ENCODE data around the gene DTNB.

The DTNB gene

DNA sequence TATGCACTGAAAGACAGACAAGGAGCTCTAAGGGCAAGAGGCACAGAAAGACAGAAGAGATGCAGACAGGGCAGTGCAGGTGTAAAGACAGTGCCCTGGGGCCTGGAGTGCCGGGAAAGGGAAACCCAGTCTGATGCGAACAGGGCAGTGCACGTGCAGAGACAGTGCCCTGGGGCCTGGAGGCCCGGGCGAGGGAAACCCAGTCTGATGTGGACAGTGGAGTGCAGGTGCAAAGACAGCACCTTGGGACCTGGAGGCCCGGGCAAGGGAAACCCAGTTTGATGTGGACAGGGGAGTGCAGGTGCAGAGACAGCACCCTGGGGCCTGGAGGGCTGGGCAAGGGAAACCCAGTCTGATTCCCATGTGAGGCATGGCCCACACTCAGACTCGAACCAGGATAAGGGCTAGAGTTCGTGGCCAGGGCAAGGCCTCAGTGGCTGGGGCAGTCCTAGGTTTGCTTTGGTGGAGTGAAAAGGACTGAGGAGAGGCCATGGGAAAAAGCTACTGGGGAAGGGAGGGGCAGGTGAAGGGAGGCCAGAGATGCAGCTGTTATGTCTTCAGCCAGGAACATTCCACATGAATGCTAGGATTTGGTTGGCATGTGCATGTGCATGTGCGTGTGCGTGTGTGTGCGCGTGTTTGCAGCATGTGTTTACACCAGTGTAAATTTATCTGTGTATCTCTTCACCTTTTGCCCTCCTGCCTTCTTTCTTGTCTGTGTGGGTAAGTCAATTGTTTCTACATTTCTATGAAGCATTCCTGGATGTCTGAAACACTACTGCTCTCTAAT, 292.6 kb downstream of the DTNB start:
- TF ChIP-seq ZBTB7A (IDR thresholded peaks at IDR 0.05; ENCODE audit: low read depth): no peak
- no peak for TF ChIP-seq RAD21 (IDR thresholded peaks at IDR 0.05; ENCODE audit: low read depth)
- TF ChIP-seq TEAD4 (IDR thresholded peaks at IDR 0.05): no peak
- no peak for TF ChIP-seq EGR1 (IDR thresholded peaks at IDR 0.05)
- no peak for TF ChIP-seq FOXM1 (IDR thresholded peaks at IDR 0.05; ENCODE audit: borderline replicate concordance, low read depth)
- TF ChIP-seq, protein P1, sequence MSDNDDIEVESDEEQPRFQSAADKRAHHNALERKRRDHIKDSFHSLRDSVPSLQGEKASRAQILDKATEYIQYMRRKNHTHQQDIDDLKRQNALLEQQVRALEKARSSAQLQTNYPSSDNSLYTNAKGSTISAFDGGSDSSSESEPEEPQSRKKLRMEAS (IDR thresholded peaks at IDR 0.05): no peak
- TF ChIP-seq TCF12 (IDR thresholded peaks at IDR 0.05; ENCODE audit: low read depth): no peak
- TF ChIP-seq CEBPB (IDR thresholded peaks at IDR 0.05): no peak

- no peak for TF ChIP-seq TEAD4 (IDR thresholded peaks at IDR 0.05)
- TF ChIP-seq CEBPB (IDR thresholded peaks at IDR 0.05): no peak
- no peak for TF ChIP-seq NFIC (IDR thresholded peaks at IDR 0.05)
- TF ChIP-seq CREB1 (IDR thresholded peaks at IDR 0.05; ENCODE audit: low read depth): no peak
- TF ChIP-seq TCF12 (IDR thresholded peaks at IDR 0.05; ENCODE audit: low read depth): no peak
- no peak for TF ChIP-seq FOXM1 (IDR thresholded peaks at IDR 0.05; ENCODE audit: borderline replicate concordance, low read depth)
- no peak for TF ChIP-seq TAF1 (IDR thresholded peaks at IDR 0.05; ENCODE audit: low read depth)
- no peak for TF ChIP-seq USF1 (IDR thresholded peaks at IDR 0.05)
- TF ChIP-seq, protein P1 (IDR thresholded peaks at IDR 0.05): no peak
- TF ChIP-seq EP300 (IDR thresholded peaks at IDR 0.05; ENCODE audit: borderline replicate concordance): no peak
- TF ChIP-seq REST (IDR thresholded peaks at IDR 0.05; ENCODE audit: low read depth): no peak
- no peak for TF ChIP-seq RAD21 (IDR thresholded peaks at IDR 0.05; ENCODE audit: low read depth)
- no peak for TF ChIP-seq EGR1 (IDR thresholded peaks at IDR 0.05)
- TF ChIP-seq ZBTB7A (IDR thresholded peaks at IDR 0.05; ENCODE audit: low read depth): no peak
- TF ChIP-seq YY1 (IDR thresholded peaks at IDR 0.05; ENCODE audit: low read depth): no peak
Observed at GRCh38 chr2:25380023-25380422, 293.4 kb downstream of the DTNB start.

- no peak for TF ChIP-seq EP300 (IDR thresholded peaks at IDR 0.05; ENCODE audit: borderline replicate concordance)
- TF ChIP-seq ZBTB7A (IDR thresholded peaks at IDR 0.05; ENCODE audit: low read depth): no peak
- TF ChIP-seq USF1 (IDR thresholded peaks at IDR 0.05): no peak
- no peak for TF ChIP-seq FOXM1 (IDR thresholded peaks at IDR 0.05; ENCODE audit: borderline replicate concordance, low read depth)
- no peak for TF ChIP-seq CREB1 (IDR thresholded peaks at IDR 0.05; ENCODE audit: low read depth)
- TF ChIP-seq, protein P1 (IDR thresholded peaks at IDR 0.05): no peak
Observed at GRCh38 chr2:25379535-25379934, 293.8 kb downstream of the DTNB start.

DNA sequence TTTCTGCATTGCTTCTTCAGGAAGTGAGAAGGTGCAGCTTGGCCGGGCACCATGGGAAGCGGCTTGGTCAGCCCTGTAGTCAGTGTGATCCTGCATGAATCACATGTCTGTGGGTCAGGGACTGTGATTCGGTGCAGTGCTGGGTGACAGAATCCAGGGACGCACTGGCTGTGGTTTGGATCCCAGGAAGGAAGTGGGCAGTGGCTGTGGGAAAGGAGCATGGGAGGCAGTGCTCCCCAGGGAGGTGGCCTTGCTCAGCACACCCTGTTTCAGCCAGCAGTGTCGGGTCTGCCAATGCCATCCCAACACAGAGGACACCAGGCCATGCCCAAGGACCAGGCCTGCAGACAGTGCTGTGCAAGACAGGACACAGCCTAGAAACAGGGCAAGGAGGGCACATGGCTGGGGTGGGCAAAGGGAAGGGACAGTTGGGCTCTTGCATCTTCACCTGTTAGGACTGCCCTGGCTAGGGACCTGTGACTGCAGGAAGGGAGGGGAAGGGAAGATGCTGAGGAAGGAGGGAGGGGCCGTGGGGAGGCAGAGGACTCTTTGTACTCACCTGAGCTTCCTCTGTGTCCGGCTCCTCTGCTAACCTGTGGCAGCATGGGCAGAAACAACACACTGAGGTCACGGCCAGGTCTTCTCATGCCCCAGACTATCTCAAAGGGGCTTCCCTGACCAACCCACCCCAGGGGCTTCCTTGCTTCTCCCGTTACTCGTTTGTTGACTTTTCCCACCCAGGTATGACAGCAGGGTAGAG, 294.5 kb downstream of the DTNB start:
- TF ChIP-seq USF1 (IDR thresholded peaks at IDR 0.05) (no peak), REST (IDR thresholded peaks at IDR 0.05; ENCODE audit: low read depth) (no peak), EGR1 (IDR thresholded peaks at IDR 0.05) (no peak)

DNA sequence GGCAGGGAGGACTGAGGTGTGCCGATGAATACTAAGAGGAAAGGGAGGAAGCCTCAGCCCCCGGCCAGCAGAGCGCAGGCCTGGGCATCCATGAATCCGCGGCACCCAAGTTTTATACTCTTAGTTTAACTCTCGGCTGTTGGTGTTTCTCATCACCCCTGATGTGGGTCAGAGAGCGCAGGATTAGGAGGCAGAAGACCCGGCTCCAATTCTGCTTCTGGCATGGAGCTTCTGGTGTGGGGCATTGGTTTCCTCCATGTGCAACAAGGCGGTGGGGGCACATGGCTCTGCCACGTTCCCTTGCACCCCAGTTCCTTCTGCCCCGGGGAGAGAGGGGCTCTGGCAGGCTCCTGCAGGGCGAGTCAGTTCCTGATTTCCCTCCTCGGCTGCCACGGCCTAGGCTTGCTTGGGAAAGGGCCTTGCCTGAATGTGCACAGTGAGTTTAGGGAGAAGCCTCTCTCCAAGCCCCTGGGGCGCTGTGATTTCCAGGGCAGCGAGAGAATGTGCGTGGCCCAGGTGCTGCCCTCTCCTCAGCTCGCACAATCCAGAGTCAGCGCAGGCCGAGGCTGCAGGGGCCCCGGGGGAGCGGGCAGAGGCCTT, 295.5 kb downstream of the DTNB start:
- no peak for TF ChIP-seq TCF12 (IDR thresholded peaks at IDR 0.05; ENCODE audit: low read depth)
- TF ChIP-seq NFIC (IDR thresholded peaks at IDR 0.05): no peak
- no peak for TF ChIP-seq CREB1 (IDR thresholded peaks at IDR 0.05; ENCODE audit: low read depth)
- TF ChIP-seq CEBPB (IDR thresholded peaks at IDR 0.05): no peak
- no peak for TF ChIP-seq TAF1 (IDR thresholded peaks at IDR 0.05; ENCODE audit: low read depth)
